Measurements from ENCODE around the gene CKAP2.

The CKAP2 gene

DNA sequence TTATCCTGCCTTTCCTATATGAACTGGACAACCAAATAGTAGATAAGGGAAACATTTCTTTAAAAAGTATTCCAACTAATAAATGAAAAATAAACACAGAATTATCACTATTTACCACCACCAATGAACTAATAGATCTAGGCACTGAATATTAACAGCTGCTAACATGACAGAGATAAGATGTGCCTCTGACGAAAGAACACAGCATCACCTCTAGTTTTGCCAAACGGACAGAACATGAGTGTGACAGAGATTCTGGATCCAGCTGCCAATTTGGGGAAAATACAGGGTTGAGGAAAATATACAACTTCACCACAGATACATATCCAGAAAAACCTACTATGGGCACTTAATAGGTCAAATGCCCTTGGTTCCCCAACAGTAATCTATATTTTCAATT is 22.8 kb upstream of the CKAP2 start:
- TF ChIP-seq, protein P1, sequence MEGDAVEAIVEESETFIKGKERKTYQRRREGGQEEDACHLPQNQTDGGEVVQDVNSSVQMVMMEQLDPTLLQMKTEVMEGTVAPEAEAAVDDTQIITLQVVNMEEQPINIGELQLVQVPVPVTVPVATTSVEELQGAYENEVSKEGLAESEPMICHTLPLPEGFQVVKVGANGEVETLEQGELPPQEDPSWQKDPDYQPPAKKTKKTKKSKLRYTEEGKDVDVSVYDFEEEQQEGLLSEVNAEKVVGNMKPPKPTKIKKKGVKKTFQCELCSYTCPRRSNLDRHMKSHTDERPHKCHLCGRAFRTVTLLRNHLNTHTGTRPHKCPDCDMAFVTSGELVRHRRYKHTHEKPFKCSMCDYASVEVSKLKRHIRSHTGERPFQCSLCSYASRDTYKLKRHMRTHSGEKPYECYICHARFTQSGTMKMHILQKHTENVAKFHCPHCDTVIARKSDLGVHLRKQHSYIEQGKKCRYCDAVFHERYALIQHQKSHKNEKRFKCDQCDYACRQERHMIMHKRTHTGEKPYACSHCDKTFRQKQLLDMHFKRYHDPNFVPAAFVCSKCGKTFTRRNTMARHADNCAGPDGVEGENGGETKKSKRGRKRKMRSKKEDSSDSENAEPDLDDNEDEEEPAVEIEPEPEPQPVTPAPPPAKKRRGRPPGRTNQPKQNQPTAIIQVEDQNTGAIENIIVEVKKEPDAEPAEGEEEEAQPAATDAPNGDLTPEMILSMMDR (IDR thresholded peaks at IDR 0.05; ENCODE audit: low read depth, low read length) = no peak
- Histone ChIP-seq H3K4me3 (ENCODE audit: low read depth, low read length) (no peak overlapping the region), H3K36me3 (peaks cover 54% of the 10 kb centered on the region), H3K9me3 (no peaks in the 10 kb centered on the region), H3K4me1 (peaks cover 5% of the 10 kb centered on the region; the same call in 1 of the 2 replicates), H3K27me3 (no peaks in the 10 kb centered on the region)
- DNase-seq = no peak

DNA sequence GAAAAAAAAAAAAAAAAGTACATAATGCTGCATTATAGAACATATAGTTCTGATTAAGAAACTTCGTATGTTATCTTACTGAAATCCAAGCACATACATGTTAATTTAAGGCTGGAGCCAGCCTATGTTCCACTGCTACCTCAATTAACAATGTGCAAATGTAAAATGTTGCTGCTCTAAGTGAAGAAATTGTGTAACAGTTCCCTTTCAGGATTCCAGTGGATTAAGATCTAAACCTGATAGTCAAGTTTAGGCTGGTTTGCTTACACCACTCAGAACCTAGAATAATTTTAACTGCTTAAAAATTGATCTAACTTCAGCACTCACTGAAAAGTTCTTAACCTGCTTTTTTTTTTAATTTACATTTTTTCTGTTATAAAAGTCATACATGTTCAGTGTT is 9.0 kb upstream of the CKAP2 start:
- H3K36me3 ChIP-seq = peaks cover 7% of the 10 kb centered on the region
- TF ChIP-seq, protein P1 (IDR thresholded peaks at IDR 0.05; ENCODE audit: low read depth, low read length) = no peak
- H3K9me3 ChIP-seq = no peaks in the 10 kb centered on the region
- H3K4me3 ChIP-seq (ENCODE audit: low read depth, low read length) = no peak overlapping the region
- no peak for DNase-seq
- H3K27me3 ChIP-seq = no peaks in the 10 kb centered on the region
- H3K4me1 ChIP-seq = no peaks in the 10 kb centered on the region

DNA sequence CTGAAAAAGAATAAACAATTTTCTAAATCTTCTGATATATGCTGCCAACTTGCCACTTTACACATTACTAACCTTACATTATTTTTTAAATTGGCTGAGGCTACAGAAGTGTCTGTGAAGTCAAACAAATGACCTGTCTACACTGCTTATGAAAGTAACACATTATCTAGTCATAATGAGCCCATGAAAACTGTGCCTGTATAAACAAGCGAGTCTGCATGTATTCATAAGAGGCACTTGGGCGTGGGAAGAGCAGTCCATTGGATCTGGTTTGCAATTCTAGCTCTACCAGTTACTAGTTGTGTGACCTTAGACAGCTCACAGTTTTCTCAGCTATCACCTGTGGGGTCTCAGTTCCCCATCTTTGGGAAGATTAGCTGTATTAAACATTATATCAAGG is 7.9 kb upstream of the CKAP2 start:
- TF ChIP-seq, protein P1 (IDR thresholded peaks at IDR 0.05; ENCODE audit: low read depth, low read length) = no peak
- Histone ChIP-seq H3K9me3 (no peaks in the 10 kb centered on the region), H3K27me3 (no peaks in the 10 kb centered on the region), H3K36me3 (peaks cover 6% of the 10 kb centered on the region), H3K4me1 (no peaks in the 10 kb centered on the region), H3K4me3 (ENCODE audit: low read depth, low read length) (no peak overlapping the region)
- DNase-seq = no peak

DNA sequence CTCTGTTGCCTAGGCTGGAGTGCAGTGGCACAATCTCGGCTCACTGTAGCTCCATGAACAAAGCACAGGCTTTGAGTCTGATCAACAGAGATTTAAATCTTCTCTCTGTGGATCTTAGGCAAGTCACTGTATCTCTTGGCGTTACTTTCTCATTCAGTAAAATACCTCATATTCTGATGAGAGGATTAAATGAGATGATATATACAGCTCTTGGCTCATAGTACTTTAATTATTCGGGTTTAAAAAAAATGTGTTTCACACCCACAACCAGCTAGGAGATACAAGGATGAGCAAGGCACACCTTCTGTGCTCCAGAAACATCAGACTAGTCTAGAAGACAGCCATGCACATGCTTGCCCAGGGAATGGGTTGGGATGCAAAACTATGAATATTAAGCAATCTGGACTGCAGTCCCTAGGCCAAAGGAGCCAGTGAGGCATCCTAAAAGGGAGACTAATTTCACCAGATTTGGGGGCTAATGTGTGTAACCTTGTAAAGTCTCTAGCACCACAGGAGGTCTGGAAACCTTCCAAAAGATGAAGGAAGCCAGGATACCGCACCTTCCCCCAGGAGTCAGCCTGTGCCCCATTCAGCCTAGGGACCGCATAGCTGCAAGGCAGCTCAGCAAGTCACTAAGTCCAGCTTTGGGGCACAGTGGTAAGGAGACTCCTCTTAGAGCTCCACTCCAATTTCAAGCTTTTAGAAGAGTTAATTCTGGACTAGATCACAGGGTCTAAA is 7.3 kb upstream of the CKAP2 start:
- Histone ChIP-seq H3K4me3 (ENCODE audit: low read depth, low read length) (no peak overlapping the region), H3K9me3 (no peaks in the 10 kb centered on the region), H3K4me1 (no peaks in the 10 kb centered on the region), H3K36me3 (peaks cover 6% of the 10 kb centered on the region), H3K27me3 (no peaks in the 10 kb centered on the region)
- TF ChIP-seq, protein P1 (IDR thresholded peaks at IDR 0.05; ENCODE audit: low read depth, low read length) = no peak
- DNase-seq = no peak

DNA sequence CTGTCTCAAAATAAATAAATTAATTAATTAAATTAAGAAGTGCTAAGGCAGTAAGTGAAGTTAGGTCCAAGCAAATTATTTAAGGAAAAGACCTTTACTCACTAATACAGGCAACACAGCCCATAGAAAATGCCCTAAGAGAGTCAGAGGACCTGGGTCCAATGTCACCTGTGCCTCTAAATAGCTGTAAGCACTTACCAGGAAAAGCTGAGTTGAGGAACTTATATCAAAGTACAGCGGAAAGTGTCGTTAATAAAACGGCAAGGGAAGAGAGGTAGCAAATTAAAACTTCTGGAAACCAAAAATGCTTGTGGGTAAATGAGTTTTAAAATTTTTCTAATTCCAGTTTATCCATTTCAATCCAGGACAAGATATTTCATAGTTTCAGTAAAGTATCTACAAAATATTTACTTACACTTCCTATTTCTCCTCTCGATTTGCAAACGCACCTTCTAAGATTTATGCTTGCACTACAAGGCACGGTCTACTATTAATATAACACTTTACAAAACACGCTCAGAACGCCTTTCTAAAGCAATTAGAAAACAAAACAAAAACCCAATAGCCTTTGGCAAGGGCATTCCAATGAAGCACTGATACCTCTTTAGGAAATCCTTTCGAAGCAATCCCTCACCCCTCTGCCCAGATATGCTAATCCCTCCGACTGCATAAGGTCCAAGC is 5.8 kb upstream of the CKAP2 start:
- peaks cover 6% of the 10 kb centered on the region for H3K36me3 ChIP-seq
- no peaks in the 10 kb centered on the region for H3K9me3 ChIP-seq
- no peak for DNase-seq
- H3K4me3 ChIP-seq (ENCODE audit: low read depth, low read length) = peak overlapping the region; percentile 94
- H3K4me1 ChIP-seq = no peaks in the 10 kb centered on the region
- TF ChIP-seq, protein P1 (IDR thresholded peaks at IDR 0.05; ENCODE audit: low read depth, low read length) = no peak
- H3K27me3 ChIP-seq = no peaks in the 10 kb centered on the region

Data from BE2C (cell line).